ENCODE data around the gene VEZF1.

DNA sequence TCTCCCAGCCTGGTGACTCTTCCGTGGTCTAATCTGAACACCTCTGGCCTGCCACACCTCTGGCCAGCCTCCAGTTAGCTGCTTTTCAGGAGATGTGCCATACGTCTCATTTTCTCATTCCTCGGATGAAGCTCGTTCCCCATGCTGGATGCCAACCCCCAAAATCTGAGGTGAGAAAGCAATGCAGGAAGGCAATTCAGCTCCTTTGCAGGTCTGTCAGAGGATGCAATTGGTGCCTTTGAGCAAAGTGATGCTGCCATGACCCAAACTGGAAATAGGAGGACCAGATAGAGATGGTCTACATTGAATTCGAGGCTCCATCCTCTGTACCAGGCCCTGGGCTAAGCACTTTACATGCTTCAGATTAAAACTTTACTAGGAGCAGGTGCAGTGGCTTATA lies 21.8 kb downstream of the VEZF1 start:
- TF ChIP-seq, protein P1, sequence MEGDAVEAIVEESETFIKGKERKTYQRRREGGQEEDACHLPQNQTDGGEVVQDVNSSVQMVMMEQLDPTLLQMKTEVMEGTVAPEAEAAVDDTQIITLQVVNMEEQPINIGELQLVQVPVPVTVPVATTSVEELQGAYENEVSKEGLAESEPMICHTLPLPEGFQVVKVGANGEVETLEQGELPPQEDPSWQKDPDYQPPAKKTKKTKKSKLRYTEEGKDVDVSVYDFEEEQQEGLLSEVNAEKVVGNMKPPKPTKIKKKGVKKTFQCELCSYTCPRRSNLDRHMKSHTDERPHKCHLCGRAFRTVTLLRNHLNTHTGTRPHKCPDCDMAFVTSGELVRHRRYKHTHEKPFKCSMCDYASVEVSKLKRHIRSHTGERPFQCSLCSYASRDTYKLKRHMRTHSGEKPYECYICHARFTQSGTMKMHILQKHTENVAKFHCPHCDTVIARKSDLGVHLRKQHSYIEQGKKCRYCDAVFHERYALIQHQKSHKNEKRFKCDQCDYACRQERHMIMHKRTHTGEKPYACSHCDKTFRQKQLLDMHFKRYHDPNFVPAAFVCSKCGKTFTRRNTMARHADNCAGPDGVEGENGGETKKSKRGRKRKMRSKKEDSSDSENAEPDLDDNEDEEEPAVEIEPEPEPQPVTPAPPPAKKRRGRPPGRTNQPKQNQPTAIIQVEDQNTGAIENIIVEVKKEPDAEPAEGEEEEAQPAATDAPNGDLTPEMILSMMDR (IDR thresholded peaks at IDR 0.05) = no peak
- TF ChIP-seq POLR2A (IDR thresholded peaks at IDR 0.05) = no peak
